ENCODE measurements around the gene NAV1. TPM values are rescaled to one million over a fixed set of nuclear protein-coding genes. Genes with fewer than 3 reads are reported as not detected.

NAV1 gene
- total and polyA plus RNA-seq, 9 of the 15 experiments (the other 6 are each of a cell fraction or from before 2014, with no cell fraction given): 0.91 to 16.8 (median 3.2) TPM

- TF ChIP-seq ZC3H4 (CRISPR knock-in tag; IDR thresholded peaks at IDR 0.05; ENCODE audit: borderline replicate concordance) (no peak), HNRNPUL1 (IDR thresholded peaks at IDR 0.05; ENCODE audit: low read length) (no peak), EP300 (IDR thresholded peaks at IDR 0.05; ENCODE audit: low read length) (no peak), GATAD2A (IDR thresholded peaks at IDR 0.05) (0 out of 2 replicates have a peak, but pooled peaks have one; percentile 45), MEIS2 (IDR thresholded peaks at IDR 0.05; ENCODE audit: partially characterized antibody) (no peak), E2F8 (IDR thresholded peaks at IDR 0.05; ENCODE audit: low read depth, partially characterized antibody) (no peak), KDM4B (IDR thresholded peaks at IDR 0.05; ENCODE audit: borderline replicate concordance in 2 of 2, low read depth in 1 of 2) (no peak), ASH1L (IDR thresholded peaks at IDR 0.05; ENCODE audit: borderline replicate concordance, low read depth, partially characterized antibody) (no peak), IFI16 (CRISPR knock-in tag; IDR thresholded peaks at IDR 0.05) (no peak), ZKSCAN1 (IDR thresholded peaks at IDR 0.05; ENCODE audit: low read depth, low read length) (no peak), MAZ (CRISPR knock-in tag; conservative IDR thresholded peaks at IDR 0.05 in 1 of 2, IDR thresholded peaks at IDR 0.05 in 1 of 2) (0 out of 4 replicates have a peak, but pooled peaks of 1 of the 2 experiments have one; percentile 9), CBFB (CRISPR knock-in tag; IDR thresholded peaks at IDR 0.05) (no peak), ZNF347 (CRISPR knock-in tag; IDR thresholded peaks at IDR 0.05; ENCODE audit: low read depth) (no peak), E2F3 (CRISPR knock-in tag; IDR thresholded peaks at IDR 0.05) (peak; percentile 64; the same call in 1 of the 2 replicates), POLR2A (conservative IDR thresholded peaks at IDR 0.05) (no peak), ETV6 (IDR thresholded peaks at IDR 0.05; ENCODE audit: borderline replicate concordance in 1 of 2, low read depth in 2 of 2, low read length in 1 of 2) (no peak), ETV6 (CRISPR knock-in tag; IDR thresholded peaks at IDR 0.05; ENCODE audit: borderline replicate concordance) (no peak), HLTF (IDR thresholded peaks at IDR 0.05) (no peak), RNF2 (IDR thresholded peaks at IDR 0.05) (no peak)
- TF ChIP-seq, protein P1, sequence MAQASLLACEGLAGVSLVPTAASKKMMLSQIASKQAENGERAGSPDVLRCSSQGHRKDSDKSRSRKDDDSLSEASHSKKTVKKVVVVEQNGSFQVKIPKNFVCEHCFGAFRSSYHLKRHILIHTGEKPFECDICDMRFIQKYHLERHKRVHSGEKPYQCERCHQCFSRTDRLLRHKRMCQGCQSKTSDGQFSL (CRISPR knock-in tag; IDR thresholded peaks at IDR 0.05): no peak
- TF ChIP-seq, protein P1 (tag; IDR thresholded peaks at IDR 0.05): no peak
- TF ChIP-seq, protein P2, sequence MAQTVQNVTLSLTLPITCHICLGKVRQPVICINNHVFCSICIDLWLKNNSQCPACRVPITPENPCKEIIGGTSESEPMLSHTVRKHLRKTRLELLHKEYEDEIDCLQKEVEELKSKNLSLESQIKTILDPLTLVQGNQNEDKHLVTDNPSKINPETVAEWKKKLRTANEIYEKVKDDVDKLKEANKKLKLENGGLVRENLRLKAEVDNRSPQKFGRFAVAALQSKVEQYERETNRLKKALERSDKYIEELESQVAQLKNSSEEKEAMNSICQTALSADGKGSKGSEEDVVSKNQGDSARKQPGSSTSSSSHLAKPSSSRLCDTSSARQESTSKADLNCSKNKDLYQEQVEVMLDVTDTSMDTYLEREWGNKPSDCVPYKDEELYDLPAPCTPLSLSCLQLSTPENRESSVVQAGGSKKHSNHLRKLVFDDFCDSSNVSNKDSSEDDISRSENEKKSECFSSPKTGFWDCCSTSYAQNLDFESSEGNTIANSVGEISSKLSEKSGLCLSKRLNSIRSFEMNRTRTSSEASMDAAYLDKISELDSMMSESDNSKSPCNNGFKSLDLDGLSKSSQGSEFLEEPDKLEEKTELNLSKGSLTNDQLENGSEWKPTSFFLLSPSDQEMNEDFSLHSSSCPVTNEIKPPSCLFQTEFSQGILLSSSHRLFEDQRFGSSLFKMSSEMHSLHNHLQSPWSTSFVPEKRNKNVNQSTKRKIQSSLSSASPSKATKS (CRISPR knock-in tag; IDR thresholded peaks at IDR 0.05): 0 out of 2 replicates have a peak, but pooled peaks have one; percentile 38
Observed at GRCh38 chr1:201565771-201566528, 27.0 kb downstream of the NAV1 start (continued).

Data from K562 (cell line).